Activated T-cell treated with anti-CD3 and anti-CD28 coated beads, Interleukin-2, amount 50 U/mL, for 48 hours (primary cell): ENCODE measurements around the gene ARHGAP10.
"Not testable (repeated sequence)": the region's sequence is repeated elsewhere in the genome, so short reads cannot be mapped to it uniquely, and the experiment has no call there.

Experiments used
- DNase-seq, 2 experiments: peaks; one replicate each; pipeline ENCODE4 v3.0.0-alpha.2; 2020

Gene ARHGAP10

DNA sequence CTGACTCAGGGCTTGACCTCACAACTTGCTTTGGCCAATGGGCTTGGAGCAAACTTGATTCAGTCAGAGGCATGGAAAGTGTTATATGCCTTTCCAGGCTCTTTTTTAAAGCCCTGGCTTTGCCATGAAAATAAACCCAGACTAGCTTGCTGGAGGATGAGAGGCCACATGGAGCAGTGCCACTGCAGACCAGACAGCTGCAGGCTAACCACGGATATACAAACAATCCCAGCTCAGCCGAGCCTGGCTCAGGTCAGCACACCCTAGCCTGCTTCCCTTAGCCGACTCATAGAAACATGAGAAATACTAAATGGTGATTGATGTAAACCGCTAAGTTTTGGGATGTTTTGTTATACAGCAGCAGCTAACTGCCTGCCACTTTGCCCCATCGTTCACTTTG lies 345.1 kb downstream of the ARHGAP10 start:
- no peak for DNase-seq

DNA sequence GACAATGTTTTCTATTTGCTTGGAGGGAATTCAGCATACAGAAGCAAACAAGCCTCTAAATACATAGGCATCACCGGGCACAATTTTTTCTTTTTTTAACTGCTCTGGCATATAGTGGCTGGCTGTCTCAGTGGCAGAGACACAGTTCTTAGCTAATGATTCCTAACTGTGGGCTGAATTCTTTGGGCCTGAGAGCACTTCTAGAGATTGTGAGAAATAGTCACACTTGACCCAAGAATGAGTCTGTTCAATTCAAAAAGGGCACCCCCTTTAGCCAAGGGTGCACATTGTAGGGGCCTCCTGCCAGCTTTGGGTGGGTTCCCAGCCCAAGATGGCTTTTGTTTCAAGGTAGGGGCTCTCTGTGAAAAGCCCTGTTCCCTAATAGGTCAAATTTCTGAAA lies 345.7 kb downstream of the ARHGAP10 start:
- no peak for DNase-seq

DNA sequence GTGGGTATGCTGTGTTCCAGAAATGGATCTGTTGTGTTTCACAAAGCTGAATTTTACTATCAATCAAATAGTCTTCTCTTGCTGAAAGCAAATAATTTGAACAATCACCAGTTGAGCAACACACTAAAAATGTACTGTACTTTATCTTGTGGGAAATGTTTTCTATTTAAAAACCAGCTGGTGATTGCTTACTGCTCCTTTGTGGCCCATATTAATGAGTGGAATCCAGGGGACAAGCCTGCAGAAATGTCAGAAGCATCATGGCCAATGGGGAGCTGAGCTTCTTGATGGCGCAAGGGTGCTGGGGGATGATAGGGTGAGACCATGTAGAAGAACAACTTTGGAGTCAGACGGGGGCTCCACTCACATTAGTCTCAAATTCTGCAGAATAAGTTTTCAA lies 346.2 kb downstream of the ARHGAP10 start:
- DNase-seq = no peak

DNA sequence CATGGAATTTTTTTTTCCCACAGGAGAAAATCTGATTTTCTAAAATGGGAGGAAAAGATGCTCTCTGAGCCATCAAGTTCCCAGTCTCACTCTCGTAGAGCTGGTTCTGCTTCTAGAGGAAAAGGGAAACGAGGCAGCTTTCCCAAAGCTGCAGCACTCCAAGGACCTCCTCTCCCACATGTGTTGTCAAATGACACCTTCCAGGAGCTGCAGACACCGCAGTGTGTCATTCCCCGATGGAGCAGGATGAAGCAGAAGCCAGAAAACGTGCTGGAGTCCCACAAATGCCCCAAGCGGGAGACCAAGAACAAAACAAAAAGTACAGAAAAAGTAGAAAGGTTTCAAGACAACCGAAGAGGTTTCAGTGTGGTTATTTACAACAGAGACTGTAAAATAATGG lies 348.1 kb downstream of the ARHGAP10 start:
- no peak for DNase-seq

DNA sequence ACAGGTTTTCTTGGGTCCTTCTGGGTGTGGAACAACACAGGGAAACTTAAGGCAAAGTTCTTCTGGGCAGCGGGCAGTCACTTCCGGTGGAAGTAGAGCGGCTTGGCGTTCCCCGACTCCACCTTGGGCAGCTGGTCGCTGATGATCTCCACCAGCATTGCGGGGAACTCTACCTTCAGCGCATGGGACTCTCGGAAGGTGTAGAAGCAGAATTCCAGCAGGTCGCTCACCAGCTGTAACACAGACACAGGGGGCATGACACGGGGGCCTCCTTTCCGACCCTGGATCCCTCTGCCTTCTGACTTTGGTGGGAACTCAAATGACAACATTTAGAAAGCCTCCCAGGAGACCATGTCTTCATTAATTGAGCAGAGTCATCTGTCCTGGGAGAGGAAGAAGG lies 349.4 kb downstream of the ARHGAP10 start:
- no peak for DNase-seq

DNA sequence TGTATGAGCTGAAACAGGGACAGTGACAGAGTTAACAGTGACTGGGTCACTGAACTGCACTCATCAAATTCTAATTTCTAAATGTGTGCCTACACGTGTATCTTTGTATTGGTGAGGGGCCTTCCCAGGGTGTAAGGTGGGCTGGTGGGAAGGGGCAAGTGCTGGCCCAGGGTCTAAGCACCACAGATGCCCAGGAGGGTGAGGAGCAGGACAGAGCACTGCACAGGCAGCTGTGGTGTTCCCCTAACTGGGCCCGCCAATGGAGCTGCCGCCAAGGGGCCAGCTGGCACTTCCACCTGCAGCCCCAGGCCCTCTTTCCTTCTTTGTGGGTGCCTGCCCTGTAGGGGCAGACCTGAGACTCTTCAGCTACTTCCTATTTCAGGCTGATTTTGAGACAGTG lies 349.9 kb downstream of the ARHGAP10 start:
- no peak for DNase-seq

DNA sequence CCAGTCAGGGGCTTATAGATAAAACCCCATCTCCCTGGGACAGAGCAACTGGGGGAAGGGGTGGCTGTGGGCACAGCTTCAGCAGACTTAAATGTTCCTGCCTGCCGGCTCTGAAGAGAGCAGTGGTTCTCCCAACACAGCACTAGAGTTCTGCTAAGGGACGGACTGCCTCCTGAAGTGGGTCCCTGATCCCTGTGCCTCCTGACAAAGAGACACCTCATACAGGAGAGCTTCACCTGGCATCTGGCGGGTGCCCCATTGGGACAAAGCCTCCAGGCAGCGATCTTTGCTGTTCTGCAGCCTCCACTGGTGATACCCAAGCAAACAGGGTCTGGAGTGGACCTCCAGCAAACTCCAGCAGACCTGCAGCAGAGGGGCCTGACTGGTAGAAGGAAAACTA lies 351.2 kb downstream of the ARHGAP10 start:
- DNase-seq = not testable (repeated sequence)

DNA sequence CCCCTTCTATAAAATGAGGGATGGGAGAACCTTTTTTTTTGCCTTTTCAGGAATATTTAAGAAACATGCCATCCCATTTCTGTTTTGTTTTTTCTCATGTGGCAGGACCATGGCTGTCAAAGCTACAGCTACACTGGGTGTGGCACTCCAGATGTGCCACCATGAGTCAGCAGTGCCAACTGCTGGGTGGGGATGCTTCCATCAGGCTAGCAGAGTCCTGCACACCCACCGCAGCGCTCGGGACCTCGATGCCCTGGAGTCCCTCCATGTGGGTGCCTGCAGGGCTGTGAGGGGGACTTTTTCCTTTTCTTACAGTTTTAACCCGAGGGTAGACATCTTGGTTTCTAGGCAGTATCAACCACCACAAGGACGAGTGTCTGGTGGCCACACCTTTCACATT lies 357.7 kb downstream of the ARHGAP10 start:
- DNase-seq = no peak

DNA sequence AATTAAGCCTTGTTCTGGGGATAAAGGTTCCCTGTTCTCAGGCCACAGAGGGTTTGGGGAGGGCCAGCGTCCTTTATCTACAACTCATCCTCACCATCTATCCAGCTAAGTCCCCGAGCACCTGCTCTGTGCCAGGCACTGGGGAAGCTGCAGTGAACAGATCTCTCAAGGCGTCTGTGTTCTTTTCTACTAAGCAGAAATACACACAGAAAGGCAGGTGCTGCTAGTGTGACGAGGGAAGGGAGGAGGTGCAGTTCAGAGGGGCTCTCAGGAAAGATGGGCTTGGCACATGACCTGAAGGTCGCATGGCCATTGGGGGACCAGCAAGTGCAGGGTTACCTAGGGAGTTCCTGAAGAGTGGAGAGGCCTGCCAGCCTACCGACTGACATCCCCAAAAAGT lies 358.1 kb downstream of the ARHGAP10 start:
- DNase-seq = no peak

DNA sequence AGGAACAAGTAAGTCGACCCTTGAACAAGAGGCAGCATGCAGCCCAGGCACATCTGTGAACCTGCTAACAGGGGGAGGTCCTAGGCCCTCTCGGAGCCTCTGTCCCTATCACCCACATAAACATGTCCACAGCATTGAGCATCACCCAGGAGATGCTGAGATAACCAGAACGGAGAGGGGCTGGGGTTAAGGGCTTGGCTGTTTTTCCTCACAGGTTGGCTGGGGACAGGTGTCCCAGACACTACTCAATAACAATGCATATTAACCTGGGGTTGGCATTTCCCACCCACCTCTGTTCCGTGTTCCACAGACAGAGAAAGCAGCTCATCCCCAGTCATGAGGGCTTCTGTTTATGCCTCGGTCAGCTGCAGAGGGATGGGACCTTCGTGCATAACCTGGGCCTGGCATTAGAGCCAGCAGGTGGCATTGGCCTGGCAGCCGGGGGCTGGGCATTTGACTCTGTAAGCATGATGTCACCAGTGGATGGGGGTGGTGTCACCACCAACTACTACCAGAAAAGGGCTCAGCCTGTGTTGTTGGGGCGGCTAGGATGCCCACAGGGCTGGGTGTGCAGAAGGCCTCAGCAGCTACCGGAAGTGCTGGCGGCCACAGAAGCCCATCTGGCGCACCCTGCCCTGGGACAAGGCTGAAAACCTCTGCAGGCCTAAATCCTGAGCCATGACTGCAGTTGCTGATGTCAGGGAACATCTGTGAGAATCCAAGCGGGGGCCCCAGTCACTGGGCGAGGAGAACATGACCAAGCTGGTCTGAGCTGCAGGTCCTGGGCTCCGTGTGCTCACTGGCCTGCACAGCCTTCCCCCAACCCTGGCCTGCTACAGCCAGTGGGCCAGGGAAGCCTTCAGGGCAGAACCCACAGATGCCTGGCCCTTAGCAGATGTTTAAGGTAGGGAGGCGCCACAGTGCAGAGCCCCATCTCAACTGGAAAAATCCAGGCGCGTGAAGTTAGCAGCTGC lies 358.9 kb downstream of the ARHGAP10 start:
- no peak for DNase-seq

DNA sequence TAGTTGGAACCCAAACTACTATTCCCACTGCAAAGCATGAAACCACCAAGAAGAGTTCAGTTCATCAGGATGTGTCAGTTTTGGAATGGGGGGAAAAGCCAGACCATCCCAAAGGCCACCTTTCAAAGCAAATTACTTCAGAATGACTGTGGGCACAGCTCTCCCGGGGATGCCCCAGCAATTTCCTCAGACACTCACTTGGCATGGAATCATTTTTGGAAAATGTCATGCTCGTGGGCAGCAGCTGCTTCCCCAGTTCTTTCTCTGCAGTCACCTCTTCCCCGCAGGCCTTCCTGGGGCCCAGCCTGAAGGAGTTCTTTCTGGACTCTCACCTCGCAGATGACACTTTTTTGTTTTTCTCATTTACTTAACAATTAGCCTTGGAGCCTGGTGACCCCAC lies 360.0 kb downstream of the ARHGAP10 start:
- no peak for DNase-seq

DNA sequence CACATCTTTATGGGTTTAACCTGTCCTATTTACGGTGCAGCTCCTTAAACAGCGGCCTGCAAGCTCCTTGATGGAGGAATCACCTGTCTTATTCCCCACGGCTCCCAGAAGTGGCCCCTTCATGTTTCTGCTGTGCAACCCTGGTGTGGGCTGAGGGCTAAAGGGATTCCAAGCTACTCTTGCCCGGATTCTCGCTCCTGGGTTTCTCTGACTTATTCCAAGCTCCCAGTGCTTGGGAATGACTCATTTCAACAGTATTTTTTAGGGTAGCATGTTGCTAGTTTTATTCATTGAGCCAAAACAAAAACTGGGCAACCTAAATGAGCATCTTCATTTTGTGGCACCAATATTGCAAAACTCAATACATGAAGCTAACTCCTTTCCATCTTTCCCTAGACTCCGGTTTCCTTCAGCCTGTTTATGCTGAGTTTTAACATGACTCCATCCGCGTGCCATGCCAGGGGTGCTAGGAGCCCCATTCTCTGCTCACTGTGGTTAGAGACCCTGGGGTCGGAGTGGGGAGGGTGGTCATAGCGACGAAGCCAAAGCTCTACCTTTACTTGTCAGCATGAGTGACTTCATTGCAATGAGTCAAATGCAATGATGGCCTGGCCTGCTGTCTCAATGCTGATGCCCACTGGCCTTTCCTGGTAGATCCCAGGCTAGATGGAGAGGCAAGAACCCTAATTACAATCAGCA lies 360.6 kb downstream of the ARHGAP10 start:
- DNase-seq = no peak

DNA sequence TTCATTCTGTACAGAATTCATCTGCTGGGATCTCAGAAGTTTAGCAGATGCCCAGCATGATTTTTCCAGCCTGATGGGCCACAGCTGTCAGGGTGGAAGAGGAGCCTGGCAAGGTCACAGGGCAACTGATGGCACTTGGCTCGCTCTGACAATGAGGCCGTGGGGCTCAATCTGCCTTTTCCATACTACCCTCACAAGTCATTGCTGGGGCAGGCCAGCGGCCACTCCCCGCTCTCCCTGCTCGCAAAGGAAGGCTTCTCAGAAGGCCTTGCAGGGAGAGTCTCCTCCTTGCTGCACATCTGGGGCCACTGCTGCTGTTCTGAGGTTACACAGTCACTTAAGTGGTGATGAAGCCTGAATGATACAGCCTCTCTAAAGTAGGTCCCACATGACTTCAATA lies 361.2 kb downstream of the ARHGAP10 start:
- DNase-seq = no peak

DNA sequence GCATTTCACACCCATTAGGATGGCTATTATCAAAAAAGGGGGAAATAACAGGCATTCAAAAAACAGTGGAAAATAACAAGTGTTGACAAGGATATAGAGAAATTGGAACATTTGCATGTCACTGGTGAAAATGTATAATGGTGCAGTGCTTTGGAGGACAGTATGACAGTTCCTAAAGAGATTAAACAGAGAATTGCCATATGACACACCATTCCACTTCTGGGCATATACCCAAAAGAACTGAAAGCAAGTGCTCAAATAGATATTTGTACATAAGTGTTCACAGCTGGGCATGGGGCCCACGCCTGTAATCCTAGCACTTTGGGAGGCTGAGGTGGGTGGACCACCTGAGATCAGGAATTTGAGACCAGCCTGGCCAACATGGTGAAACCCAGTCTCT lies 362.3 kb downstream of the ARHGAP10 start:
- DNase-seq = no peak

DNA sequence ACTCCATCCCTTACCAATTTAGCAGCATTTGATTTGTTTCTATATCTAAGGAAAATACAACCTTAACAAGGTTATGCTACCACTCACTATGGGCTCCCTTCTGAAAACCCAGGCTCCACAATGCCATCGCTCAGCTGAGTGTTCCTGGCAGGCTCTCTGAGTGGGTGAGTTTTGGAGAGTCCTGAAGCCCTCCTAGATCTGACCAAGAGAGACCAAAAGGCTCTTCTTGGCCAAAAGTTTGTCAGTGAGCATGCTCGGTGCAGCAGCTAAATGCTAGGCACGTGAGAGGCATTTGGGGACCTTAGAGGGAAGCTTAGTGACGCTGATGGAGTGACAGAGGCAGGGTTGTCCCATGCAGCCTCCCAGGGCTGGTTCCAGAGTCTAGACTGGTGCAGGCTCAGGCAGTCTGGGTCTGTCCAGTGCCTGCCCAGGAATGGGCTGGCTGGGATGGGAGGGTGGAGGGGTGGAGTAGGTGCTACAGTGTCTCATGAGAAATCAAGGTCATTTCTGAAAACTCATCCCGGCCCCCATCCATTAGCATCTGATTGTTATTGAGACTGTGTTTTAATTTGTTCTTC lies 363.5 kb downstream of the ARHGAP10 start:
- no peak for DNase-seq

DNA sequence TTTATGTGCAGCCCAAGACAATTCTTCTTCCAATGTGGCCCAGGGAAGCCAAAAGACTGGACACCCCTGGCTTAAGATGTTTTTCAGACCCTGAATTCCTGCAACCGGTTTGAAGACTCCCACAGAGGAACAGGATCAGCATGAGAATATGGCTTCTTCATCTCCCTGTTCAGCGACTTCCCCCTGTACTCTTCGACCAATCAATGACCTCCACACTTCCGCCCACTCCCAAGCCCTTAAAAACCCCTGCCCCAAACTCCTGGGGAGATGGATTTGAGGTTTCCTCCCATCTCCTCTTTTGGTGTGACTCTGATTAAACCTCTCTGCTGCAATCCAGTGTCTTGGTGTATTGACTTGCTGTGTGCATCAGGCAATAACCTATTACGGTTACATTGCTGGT lies 365.9 kb downstream of the ARHGAP10 start:
- no peak for DNase-seq

DNA sequence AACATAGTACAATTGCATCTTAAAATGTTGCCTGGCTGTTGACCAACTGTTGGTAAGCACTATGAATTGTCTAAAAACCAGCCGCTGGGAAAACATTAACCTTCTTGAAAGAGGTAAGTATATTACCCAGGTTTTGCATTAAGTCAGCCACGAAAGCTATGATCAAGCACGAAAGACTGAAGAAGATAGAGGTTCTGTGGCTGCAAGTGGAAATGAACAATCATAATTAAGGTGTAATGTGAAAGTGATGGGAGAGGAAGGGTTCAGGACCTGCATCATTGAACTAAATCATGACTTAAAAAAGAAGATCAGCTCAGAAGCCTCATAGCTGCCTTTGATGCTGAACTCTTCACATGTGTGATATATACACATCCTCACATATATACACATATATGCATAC lies 369.3 kb downstream of the ARHGAP10 start:
- no peak for DNase-seq

DNA sequence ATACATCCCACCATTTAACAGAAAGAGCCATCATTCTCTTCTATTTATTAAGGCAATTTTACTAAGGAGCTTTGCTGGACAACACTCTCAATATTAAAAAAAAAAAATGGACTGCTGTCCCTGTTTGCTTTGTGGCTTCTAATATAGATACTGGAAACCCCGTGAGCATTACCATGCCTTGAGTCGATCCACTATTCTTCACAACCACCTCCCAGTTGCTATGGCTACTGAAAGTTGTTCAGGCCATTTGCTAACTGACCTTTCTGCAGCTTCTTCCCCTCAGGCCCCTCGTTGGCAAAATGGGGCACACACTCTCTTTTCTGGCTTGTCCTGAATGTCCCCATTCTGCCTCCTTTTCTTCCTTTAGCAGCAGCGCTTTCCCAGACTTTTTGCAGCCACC lies 369.9 kb downstream of the ARHGAP10 start:
- no peak for DNase-seq

DNA sequence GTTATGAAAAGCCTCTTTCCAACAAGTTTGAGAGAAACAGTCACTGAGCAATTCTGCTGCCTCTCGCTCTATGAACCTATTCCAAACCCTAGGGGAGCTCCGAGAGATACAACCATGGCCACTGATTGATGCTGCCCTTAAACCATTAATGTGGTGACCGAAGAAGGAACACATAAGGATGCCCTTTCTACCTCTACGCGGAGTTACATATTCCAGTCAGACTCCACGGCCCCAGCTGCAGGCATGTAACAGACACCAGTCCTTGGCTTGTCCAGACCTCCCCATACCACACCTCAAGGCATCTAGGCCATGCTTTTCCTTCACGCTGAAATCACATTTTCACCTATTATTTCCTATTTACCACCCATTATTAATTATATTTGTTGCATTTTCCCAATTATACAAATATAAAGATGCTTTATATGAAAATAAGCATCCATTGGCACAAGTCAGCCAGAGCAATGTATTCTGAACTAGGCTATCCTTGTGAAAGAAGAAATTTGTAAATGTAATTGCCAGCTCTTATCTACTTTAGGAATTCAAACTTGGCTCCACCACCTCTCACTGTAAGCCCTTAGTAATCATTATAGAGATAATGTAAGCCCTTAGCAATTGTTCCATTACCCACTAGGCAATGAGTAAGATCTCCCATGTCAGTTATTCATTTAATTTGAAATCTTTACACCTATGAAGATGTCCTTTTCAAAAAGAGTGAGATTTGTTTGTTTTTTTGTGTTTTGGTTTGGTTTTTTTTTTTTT lies 371.9 kb downstream of the ARHGAP10 start:
- DNase-seq = no peak

DNA sequence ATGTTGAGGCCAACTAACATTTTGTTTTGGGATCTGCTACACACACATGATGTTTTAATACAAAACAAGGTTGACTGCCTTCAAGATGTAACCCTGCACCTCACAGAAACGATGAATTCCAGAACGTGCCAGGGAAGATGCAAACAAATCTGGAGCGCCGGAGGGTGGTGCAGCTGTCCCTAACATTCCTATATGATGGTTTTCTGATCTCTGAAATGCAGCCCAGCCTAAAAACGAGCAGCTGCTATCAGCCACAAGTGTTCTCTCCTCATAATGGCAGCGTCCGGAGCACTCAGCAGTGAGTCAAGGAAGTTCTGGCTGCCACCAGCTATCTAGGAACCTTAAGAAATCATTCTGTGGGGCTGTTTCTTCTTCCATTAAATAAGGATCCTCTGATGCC lies 376.9 kb downstream of the ARHGAP10 start:
- DNase-seq = no peak

DNA sequence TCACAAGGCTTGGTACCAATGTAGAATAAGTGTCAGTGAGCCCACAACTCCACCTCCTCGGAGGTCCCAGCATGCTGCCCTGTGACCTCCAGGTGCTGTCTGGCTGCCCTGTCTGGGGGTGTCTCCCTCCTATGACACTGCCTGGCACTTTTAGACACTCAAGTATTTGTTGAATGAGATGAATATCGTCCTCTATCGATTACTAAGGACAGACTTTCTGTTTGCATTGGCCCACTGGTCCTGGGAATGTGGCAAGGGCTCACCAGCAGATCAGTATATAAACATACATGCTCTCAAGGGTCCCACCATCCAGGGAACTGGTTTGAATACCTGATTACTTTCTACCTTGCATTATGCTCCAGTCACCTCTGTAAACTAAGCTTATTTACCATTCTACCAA lies 377.3 kb downstream of the ARHGAP10 start:
- no peak for DNase-seq

DNA sequence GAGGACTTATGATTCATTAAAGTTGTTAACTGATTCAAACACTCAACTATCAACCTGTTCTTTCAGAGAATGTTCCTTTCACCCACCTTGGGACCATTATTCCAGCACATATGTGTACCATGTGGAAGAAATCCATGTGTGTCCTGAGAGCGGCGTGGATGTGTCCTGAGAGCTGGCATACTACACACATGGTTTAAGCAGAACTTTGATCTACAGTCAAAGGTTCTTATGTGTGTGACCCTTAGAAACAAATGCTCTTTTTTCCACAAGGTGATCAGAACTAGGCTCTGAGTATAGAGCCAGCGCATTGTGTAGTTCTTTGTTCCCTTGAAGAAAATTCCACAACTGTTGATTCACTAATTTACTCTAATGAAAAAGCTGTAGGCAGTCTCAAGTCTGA lies 378.3 kb downstream of the ARHGAP10 start:
- DNase-seq = no peak
